B cell (primary cell): ENCODE data around the gene RAB2B. TPM values are rescaled to one million over a fixed set of nuclear protein-coding genes. Genes with fewer than 3 reads are reported as not detected.
A peak's percentile ranks its signal among the peaks of the same experiment; 100 is the strongest.

Experiments
- ATAC-seq: fragments of 200-7000 bp; cut with Tn5 transposase; one replicate; pipeline ENCODE4 v1.10.0; 2021; ENCODE audit warnings: low read depth, mild to moderate bottlenecking, moderate number of reproducible peaks, moderate library complexity
- CTCF ChIA-PET: fragments of 350-600 bp; sonication (Branson Sonifier 250); formaldehyde crosslinking; loops from one replicate; lab custom pipeline; 2021; ENCODE audit warnings: antibody characterized with exemption, inconsistent platforms; lab: Charles Lee
- POLR2A ChIA-PET: fragments of 350-600 bp; sonication (Branson Sonifier 250); formaldehyde crosslinking; loops from one replicate; lab custom pipeline; 2021; ENCODE audit warnings: antibody characterized with exemption; lab: Charles Lee
- DNase-seq: peaks from one replicate; pipeline ENCODE4 v3.0.0; 2013
- H2AFZ ChIP-seq: 2 replicates; pipeline ENCODE4 v1.6.1; 2012; ENCODE audit warnings: mild to moderate bottlenecking, low read depth, low read length; ENCODE audit not compliant: insufficient read depth, poor library complexity, severe bottlenecking
- H3K27ac ChIP-seq, 2 donors: 1 replicate in 1 of 2; 2 replicates in 1 of 2; pipeline ENCODE4 v1.5.1; 2012 to 2013; ENCODE audit warnings: low read length in 2 of 2, mild to moderate bottlenecking in 2 of 2, moderate library complexity in 1 of 2
- H3K27me3 ChIP-seq, 4 experiments: fragments of 200-600 bp in 1 of 4; sonication (generic) in 1 of 4; replicated peaks in 1 of 4; 1 replicate in 2 of 4; 2 replicates in 2 of 4; pipeline versions ENCODE4 v1.6.1 to v1.7.0; 2013 to 2016; ENCODE audit warnings: low read length in 3 of 4, mild to moderate bottlenecking in 2 of 4, mixed read lengths in 1 of 4, moderate library complexity in 1 of 4; ENCODE audit not compliant: insufficient read depth in 4 of 4, control insufficient read depth in 3 of 4; ENCODE audit errors: control extremely low read depth in 1 of 4
- H3K36me3 ChIP-seq, 2 experiments: replicated peaks in 1 of 2; 1 replicate in 1 of 2; 2 replicates in 1 of 2; pipeline versions ENCODE4 v1.6.1 to v1.7.1; 2013; ENCODE audit warnings: low read length in 1 of 2; ENCODE audit not compliant: insufficient read depth in 2 of 2, control insufficient read depth in 1 of 2; ENCODE audit errors: control extremely low read depth in 1 of 2, extremely low read depth in 1 of 2
- H3K4me1 ChIP-seq, 2 donors: fragments of 200-600 bp in 1 of 2; sonication (generic) in 1 of 2; 1 replicate in 1 of 2; 2 replicates in 1 of 2; pipeline versions ENCODE4 v1.5.1 to v1.6.1; 2013 to 2017; ENCODE audit warnings: low read length in 2 of 2; ENCODE audit not compliant: control insufficient read depth in 2 of 2, insufficient read depth in 2 of 2
- H3K4me2 ChIP-seq: replicated peaks from 2 replicates; pipeline ENCODE3; 2012; ENCODE audit warnings: mild to moderate bottlenecking, low read depth, low read length; ENCODE audit not compliant: poor library complexity, severe bottlenecking
- H3K4me3 ChIP-seq, 5 experiments: fragments of 200-600 bp in 1 of 5; sonication (generic) in 1 of 5; 1 replicate in 3 of 5; 2 replicates in 2 of 5; pipeline versions ENCODE4 v1.5.1 to v1.7.0; 2011 to 2016; ENCODE audit warnings: low read length in 4 of 5, mild to moderate bottlenecking in 4 of 5, low read depth in 2 of 5, control low read depth in 1 of 5, moderate library complexity in 1 of 5; ENCODE audit not compliant: insufficient read depth in 1 of 5; ENCODE audit errors: control extremely low read depth in 1 of 5, extremely low read depth in 1 of 5
- H3K79me2 ChIP-seq: fragments of 200-600 bp; sonication (generic); one replicate; pipeline ENCODE4 v1.6.0; 2016; ENCODE audit warnings: low read length; ENCODE audit not compliant: control insufficient read depth, insufficient read depth
- H3K9ac ChIP-seq: fragments of 200-600 bp; sonication (generic); 2 replicates; pipeline ENCODE4 v1.6.1; 2017; ENCODE audit warnings: mild to moderate bottlenecking, low read length, moderate library complexity
- H3K9me3 ChIP-seq, 3 donors: one replicate each; pipeline versions ENCODE4 v1.6.1 to v1.7.1; 2013; ENCODE audit warnings: low read length in 2 of 3; ENCODE audit not compliant: control insufficient read depth in 2 of 3, insufficient read depth in 1 of 3; ENCODE audit errors: control extremely low read depth in 1 of 3
- H4K20me1 ChIP-seq: 2 replicates; pipeline ENCODE4 v1.6.0; 2012; ENCODE audit warnings: mild to moderate bottlenecking, low read length; ENCODE audit not compliant: insufficient read depth, control insufficient read depth, poor library complexity, severe bottlenecking
- H3K27ac Mint-ChIP-seq: one replicate; pipeline ENCODE4 v1.8.0; 2021; ENCODE audit warnings: mixed read lengths
- H3K27me3 Mint-ChIP-seq: one replicate; pipeline ENCODE4 v1.8.0; 2021; ENCODE audit warnings: mixed read lengths
- H3K4me1 Mint-ChIP-seq: one replicate; pipeline ENCODE4 v1.8.0; 2021; ENCODE audit warnings: mixed read lengths
- H3K4me3 Mint-ChIP-seq: one replicate; pipeline ENCODE4 v1.8.0; 2021; ENCODE audit warnings: mixed read lengths
- H3K9me3 Mint-ChIP-seq: one replicate; pipeline ENCODE4 v1.8.0; 2022; ENCODE audit warnings: mixed read lengths; ENCODE audit not compliant: insufficient read depth
- EZH2 ChIP-seq: IDR thresholded peaks from 2 replicates; pipeline ENCODE4 v1.6.1; 2012; ENCODE audit warnings: borderline replicate concordance, low read depth, mild to moderate bottlenecking, moderate library complexity, low read length; ENCODE audit not compliant: insufficient read depth, poor library complexity, severe bottlenecking
- WGBS: methylation state at CpG from one replicate; pipeline ENCODE4 v1.1.5; 2013; ENCODE audit warnings: missing lambda C conversion rate; ENCODE audit not compliant: insufficient coverage; 5-methylcytosine and 5-hydroxymethylcytosine counted together
- intact Hi-C: fragments of 100-400 bp; cut with micrococcal nuclease; formaldehyde crosslinking; loops from one replicate; pipeline ENCODE4 v1.10.0; 2022
- polyA plus RNA-seq: library from polyadenylated mRNA; depleted of rRNA; stranded (reverse); fragments of >200 nt; gene quantifications from 2 replicates; pipeline ENCODE4 v1.2.3, GENCODE V29; 2012
- total RNA-seq, 2 donors: library from RNA; stranded (reverse); fragments of 120-200 nt in 1 of 2; gene quantifications; 1 replicate in 1 of 2; 2 replicates in 1 of 2; pipeline versions ENCODE4 v1.2.3 to v1.2.4, GENCODE V29; 2013 to 2022
- TF ChIP-seq, protein P1 (sequence below): fragments of 200-600 bp; IDR thresholded peaks from one replicate; pipeline ENCODE4 v1.8.0; 2022; ENCODE audit warnings: antibody characterized with exemption, mild to moderate bottlenecking

The RAB2B gene
- total and polyA plus RNA-seq, 2 donors (not counting 1 experiment from before 2014, with no cell fraction given) = 13.3 to 46.5 TPM

DNA sequence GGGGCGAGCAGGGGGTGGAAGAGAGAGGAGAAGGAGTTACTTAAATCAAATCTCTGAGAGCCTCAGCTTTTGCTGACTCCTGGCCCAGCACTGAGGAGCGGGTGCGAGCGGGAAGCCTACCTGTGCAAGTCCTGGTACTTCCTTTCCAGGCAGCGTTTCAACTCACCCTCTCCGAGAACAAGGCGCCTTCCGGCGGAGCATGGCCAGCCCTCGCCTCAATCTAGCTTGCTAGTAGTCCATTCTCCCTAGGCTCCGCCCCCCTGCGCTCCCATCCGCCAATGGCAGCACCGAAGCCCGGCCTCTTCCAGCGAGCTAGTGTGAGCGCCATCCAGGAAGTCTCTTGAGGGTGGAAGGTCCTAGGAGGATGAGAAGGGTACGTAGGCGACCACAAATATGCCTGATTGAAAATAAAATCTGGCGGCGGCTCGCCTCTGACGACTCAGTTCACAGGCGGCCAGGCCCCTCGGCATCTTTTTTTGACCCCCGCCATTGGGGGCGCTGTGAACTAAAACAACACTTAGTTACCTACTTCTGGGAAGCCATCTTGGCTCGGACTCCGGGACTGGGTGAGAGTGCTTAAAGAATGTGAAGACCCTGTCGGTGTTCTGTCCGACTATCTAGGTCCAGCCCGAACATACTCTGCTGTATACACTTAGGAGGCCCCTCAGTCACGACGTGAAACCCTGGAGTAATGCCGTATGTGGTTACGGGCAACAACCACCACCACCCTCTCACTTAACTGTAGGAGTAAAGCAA is 20.7 kb downstream of the RAB2B start, which contains the start of gene CHD8:
TSS of gene CHD8 (minus strand) at position 212 of the 756 bp plus-strand sequence. CDS start 24,480 bp downstream, outside the sequence.
- Mint-ChIP-seq H3K4me3 (peak within 1 kb of the TSS; percentile 100), H3K27ac (peak within 1 kb of the TSS; percentile 100), H3K4me1 (peaks cover 36% of the 10 kb centered on the region), H3K27me3 (no peaks in the 10 kb centered on the region), H3K9me3 (no peaks in the 10 kb centered on the region)
- DNase-seq = peak; percentile 100
- Histone ChIP-seq H3K27ac (peak within 1 kb of the TSS; percentile 89 to 93), H3K9ac (peak within 1 kb of the TSS; percentile 79), H3K4me2 (peak within 1 kb of the TSS; percentile 78), H3K79me2 (peaks cover 47% of the 10 kb centered on the region), H3K4me3 (peak within 1 kb of the TSS; percentile 69 to 98 (median 94)), H3K4me1 (peaks cover 11 to 17% of the 10 kb centered on the region in 2 donors), H3K27me3 (no peaks in the 10 kb centered on the region), H3K36me3 (peaks cover 2 to 11% of the 10 kb centered on the region in 2 experiments), H3K9me3 (no peaks in the 10 kb centered on the region), H4K20me1 (no peaks in the 10 kb centered on the region), H2AFZ (peak within 1 kb of the TSS; percentile 98)
- 0% methylated on average over 25 of the region's 36 CpGs for WGBS
- intact Hi-C loops = loop anchor here (1.0 to 10.0 kb wide), 7 partner anchors 19 to 991 kb away; partner anchors contain the start of genes HNRNPC, METTL3, PIP4P1 and PNP
- ChIA-PET POLR2A (interaction anchor here (0.5 to 3.6 kb wide), 9 partner anchors 10 to 1416 kb away, joined by 3 to 53 read pairs (median 7); partner anchors contain the start of genes METTL3, RAB2B, SUPT16H and TOX4), CTCF (interaction anchor here (0.6 to 3.9 kb wide), 15 partner anchors 9 to 389 kb away, joined by 3 to 50 read pairs (median 4); partner anchors contain the start of genes METTL3, RAB2B, SUPT16H and TOX4)
- TF ChIP-seq, protein P1, sequence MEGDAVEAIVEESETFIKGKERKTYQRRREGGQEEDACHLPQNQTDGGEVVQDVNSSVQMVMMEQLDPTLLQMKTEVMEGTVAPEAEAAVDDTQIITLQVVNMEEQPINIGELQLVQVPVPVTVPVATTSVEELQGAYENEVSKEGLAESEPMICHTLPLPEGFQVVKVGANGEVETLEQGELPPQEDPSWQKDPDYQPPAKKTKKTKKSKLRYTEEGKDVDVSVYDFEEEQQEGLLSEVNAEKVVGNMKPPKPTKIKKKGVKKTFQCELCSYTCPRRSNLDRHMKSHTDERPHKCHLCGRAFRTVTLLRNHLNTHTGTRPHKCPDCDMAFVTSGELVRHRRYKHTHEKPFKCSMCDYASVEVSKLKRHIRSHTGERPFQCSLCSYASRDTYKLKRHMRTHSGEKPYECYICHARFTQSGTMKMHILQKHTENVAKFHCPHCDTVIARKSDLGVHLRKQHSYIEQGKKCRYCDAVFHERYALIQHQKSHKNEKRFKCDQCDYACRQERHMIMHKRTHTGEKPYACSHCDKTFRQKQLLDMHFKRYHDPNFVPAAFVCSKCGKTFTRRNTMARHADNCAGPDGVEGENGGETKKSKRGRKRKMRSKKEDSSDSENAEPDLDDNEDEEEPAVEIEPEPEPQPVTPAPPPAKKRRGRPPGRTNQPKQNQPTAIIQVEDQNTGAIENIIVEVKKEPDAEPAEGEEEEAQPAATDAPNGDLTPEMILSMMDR = peak; percentile 74
- no peak for TF ChIP-seq EZH2
- ATAC-seq = peak; percentile 98
